Measurements from ENCODE around the gene SMO.
"Not testable (repeated sequence)": the region's sequence is repeated elsewhere in the genome, so short reads cannot be mapped to it uniquely, and the experiment has no call there.

SMO gene

GRCh38 chr7:129210256-129210988 lies 22.0 kb downstream of the SMO start:
- peak; percentile 42 for DNase-seq

- no peak for DNase-seq
Observed at GRCh38 chr7:129210989-129211312, 22.5 kb downstream of the SMO start.

- no peak for DNase-seq
Observed at GRCh38 chr7:129212126-129212525, 23.7 kb downstream of the SMO start.

- DNase-seq = no peak
Observed at GRCh38 chr7:129212596-129212995, 24.2 kb downstream of the SMO start.

DNA sequence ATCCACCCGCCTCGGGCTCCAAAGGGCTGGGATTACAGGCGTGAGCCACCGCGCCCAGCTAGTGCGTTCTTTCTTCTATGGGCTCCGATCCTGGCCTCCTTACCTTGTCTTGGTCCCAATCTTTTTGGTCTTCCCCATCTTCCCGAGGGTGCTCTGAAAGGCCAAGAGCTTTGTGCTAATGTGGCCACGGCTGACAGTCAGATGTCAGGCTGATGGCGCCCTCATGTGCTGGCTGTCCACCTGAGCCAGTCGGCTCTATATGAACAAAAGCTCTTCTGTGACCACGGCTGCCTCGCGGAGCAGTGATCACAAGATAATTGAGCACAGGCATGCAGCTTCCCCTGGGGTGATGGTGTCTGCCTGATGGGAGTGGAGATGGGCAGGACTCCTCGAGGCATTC lies 25.4 kb downstream of the SMO start:
- DNase-seq = no peak

DNA sequence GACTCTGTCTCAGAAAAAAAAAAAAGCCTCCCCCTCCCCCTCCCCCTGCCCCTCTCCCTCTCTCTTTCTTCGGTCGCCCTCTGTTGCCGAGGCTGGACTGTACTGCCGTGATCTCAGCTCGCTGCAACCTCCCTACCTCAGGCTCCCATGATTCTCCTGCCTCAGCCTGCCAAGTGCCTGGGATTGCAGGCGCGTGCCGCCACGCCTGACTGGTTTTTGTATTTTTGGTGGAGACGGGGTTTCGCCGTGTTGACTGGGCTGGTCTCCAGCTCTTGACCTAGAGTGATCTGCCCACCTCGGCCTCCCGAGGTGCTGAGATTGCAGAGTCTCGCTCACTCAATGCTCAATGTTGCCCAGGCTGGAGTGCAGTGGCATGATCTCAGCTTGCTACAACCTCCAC lies 27.3 kb downstream of the SMO start:
- not testable (repeated sequence) for DNase-seq

- DNase-seq = not testable (repeated sequence)
Observed at GRCh38 chr7:129216101-129216715, 27.8 kb downstream of the SMO start.

GRCh38 chr7:129216821-129217416 lies 28.5 kb downstream of the SMO start:
- not testable (repeated sequence) for DNase-seq

DNA sequence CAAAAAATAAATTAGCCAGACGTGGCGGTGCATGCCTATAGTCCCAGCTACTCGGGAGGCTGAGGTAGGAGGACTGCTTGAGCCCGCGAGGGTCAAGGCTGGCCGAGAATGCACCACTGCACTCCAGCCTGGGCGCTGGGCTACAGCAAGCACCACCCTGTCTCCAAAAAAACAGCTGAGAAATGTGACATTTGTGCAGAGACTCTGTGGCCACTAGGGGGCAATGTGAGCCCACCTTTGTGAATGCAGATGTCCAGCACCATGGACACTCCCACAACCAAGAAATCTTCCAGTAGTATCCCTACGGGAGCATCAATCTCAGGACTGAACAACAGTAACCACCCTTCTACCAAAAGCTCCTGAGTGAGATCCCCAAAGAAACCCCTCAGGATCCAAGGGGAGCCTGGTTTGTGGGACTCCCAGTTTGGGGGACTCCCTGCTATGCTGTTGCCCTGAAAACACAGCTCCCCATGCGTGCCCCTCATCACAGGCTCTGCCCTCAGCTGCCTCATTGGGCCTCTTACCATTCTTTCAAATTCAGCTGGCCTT lies 30.2 kb downstream of the SMO start:
- peak; percentile 57 for DNase-seq

DNA sequence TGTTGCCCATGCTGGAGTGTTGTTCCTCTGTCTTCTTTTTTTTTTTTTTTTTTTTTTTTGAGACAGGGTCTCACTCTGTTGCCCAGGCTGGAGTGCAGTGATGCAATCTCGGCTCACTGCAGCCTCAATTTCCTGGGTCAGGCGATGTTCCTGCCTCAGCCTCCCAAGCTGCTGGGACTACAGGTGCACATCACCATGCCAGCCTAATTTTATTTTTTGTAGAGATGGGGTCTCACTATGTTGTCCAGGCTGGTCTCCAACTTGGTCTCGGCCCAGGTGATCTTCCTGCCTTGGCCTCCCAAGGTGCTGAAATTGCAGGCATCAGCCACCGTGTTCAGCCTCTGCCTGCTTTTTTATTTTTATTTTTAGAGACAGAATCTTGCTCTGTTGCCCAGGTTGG lies 30.7 kb downstream of the SMO start:
- not testable (repeated sequence) for DNase-seq

- DNase-seq = no peak
Observed at GRCh38 chr7:129222064-129222463, 33.6 kb downstream of the SMO start.

GRCh38 chr7:129224251-129225205 lies 36.1 kb downstream of the SMO start, which contains the start of gene AHCYL2:
Gene AHCYL2, plus strand, starts transcription at chr7:129225030.
- peak; percentile 96 for DNase-seq

DNA sequence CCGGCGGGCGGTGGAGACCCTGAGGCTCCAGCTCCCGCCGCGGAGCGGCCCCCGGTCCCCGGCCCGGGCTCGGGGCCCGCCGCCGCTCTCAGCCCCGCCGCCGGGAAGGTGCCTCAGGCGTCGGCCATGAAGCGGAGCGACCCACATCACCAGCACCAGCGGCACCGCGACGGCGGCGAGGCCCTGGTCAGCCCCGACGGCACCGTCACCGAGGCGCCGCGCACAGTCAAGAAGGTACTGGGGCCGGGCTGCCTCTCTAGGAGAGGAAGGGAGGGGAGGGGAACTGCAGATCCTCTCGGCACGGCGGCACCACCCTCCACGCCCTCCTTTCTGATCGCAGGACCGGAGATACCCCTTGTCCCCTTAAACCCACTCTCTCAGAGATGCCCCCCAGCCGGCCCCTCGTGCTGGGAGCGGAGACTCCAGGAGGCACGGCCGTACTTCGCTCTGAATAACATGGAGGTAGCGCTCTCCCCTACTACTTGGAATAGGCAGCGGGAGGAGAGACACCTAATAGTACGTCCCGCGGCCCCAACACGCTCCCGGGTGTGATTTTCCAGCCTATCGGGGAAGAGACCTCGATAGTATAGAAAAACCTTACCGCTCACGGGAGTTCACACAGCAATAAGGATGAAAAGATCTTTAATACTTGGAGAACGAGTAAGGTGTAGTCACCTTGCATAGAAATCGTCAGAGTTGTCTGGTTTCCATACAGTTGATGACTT lies 36.9 kb downstream of the SMO start:
- DNase-seq = peak; percentile 36

DNA sequence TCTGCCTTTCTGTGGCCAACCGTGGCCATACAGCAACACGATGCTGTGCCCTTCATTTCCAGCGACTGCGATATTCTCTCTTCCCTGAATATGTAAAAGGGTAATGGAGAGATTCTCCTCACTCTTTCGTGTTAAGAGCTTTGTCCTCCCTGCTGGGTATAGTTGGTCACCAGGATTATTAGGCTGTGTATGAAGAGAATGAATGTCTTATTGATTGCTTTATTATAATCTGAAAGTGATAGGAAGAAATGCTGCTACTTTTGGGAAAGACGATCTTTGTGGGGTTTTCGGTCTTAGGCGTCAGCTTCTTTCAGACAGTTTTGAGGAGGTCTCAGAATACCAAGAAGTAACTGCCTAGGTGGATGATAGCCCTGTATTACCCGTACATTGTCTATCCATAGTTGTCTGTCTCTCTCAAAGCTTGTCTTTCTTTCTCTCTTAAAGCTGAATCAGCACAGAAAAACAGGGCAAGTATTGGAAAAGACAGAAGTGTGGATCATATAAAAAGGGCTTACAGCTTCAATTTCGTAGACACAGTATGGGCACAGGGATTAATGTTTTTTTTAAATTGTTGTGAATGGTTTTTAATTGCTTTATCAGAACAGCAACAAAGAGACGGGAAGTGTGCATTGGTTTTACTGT lies 37.6 kb downstream of the SMO start:
- no peak for DNase-seq

DNA sequence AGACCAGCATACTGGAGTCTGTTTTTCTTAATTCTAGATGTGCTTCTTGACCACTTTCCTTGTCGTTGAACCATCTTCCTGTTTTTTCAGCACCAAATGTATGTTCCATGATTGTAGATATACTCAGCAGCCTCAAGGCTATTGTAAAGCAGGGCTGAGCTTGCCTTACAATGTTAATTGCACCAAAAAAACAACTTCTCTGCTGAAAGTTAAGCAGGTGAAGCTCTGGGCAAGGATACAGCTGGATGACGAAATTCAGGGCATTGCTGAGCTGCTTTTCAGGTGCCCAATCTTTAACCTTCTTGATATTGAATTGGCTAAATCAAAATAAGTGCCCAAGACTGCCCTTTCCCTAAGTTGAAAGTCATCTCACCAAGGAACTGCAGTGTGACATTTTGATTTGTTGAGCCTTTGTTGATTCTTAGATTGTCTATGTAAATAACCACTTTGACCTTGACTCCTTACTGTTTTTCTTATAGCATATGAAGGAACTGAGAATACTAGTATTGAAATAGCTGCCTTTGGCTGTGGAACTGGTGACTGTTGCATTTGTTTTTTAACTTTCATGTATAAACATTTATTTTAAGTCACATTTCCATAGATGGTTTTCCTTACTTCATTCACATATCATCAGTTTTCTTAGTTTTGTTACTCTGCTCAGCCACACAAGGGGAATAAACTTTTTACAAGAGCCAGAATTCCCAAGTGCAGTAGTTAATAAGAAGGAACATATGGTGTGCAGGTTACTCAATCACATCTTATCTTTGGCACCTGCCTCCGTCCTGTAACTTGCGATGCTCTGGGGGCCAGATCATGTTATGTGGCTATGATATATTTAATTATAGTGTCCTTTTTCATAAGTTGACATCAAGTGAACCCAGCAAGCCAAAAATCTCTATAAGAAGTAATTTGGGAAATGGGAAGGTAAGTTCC lies 39.5 kb downstream of the SMO start:
- DNase-seq = no peak

GRCh38 chr7:129228633-129229032 lies 40.2 kb downstream of the SMO start:
- no peak for DNase-seq

DNA sequence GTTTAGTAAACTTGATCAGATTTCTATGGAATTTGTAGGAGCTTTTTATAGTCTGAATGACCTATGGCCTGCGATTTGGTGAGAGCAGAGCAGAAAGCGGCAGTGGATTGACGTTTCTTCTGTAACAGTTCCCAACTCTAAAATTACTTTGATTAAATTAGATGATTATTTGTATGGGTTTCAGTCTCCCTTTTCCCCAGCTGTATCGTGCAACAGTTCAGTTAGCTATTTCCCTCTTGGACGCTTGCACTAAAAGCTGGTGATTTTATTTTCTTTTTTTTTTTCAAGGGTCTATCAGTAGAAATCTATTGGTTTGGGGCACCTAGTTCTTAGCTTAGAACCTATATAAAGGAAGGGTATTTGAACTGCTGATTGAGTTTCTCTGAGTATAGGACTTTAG lies 43.2 kb downstream of the SMO start:
- no peak for DNase-seq

DNA sequence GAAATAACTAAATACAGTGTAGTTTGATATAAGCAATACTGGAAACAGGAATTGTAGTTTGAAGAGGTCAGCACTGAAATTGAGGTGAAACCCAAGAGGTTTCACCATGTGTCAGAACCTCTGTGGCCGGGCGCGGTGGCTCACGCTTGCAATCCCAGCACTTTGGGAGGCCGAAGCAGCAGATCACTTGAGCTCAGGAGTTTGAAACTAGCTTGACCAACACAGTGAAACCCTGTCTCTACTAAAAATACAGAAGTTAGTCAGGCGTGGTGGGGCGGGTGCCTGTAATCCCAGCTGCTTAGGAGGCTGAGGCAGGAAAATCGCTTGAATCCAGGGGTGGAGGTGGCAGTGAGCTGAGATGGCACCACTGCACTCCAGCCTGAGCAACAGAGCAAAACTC lies 50.1 kb downstream of the SMO start:
- no peak for DNase-seq

DNA sequence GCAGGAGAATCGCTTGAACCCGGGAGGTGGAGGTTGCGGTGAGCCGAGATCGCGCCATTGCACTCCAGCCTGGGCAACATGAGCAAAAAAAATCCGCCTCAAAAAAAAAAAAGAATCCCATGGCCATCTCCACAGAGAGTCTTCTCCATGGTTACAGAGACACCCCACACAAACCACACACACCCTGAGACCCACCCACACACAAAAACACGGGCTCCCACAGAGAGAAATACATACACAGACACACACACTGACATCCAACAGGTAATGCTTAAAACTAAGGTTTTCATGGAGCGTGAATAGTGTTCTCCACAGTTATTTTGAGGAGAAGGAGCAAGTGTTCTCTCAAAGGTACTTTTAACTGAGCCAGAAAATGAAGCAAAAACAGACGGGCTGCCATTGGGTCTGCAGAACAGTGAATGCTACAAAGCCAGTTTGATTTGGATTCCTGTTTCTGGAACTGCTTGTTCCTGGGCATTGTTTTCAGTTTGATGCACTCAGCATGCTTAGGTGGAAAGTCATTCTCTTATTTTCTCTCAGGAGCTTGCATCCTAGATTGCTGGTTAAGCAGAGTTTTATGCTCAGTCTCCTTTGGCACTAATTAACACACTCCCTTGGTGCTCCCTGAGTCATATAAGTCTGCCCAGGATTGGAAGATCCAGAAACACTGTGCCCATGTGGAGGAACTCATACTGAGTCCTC lies 51.8 kb downstream of the SMO start:
- DNase-seq = no peak

GRCh38 chr7:129244220-129244619 lies 55.8 kb downstream of the SMO start:
- DNase-seq = no peak
